ENCODE results near the gene SGO2.

SGO2 gene

GRCh38 chr2:200525882-200526651 is at the start of gene SGO2:
Gene SGO2, plus strand, starts transcription at chr2:200526207. Its CDS starts 6,769 bp downstream, at chr2:200532976.
- peak; percentile 97 for DNase-seq (ENCODE audit: low spot score)

- no peak for DNase-seq (ENCODE audit: low spot score)
Measured at GRCh38 chr2:200476836-200477235, 49.2 kb upstream of the SGO2 start.

- no peak for DNase-seq (ENCODE audit: low spot score)
Measured at GRCh38 chr2:200477667-200478131, 48.3 kb upstream of the SGO2 start.

GRCh38 chr2:200479692-200480265 is 46.2 kb upstream of the SGO2 start:
- no peak for DNase-seq (ENCODE audit: low spot score)

- DNase-seq (ENCODE audit: low spot score): no peak
Measured at GRCh38 chr2:200482194-200482593, 43.8 kb upstream of the SGO2 start.

GRCh38 chr2:200483729-200484198 is 42.2 kb upstream of the SGO2 start:
- no peak for DNase-seq (ENCODE audit: low spot score)

GRCh38 chr2:200484934-200485333 is 41.1 kb upstream of the SGO2 start:
- no peak for DNase-seq (ENCODE audit: low spot score)

- DNase-seq (ENCODE audit: low spot score): no peak
Measured at GRCh38 chr2:200486529-200486928, 39.5 kb upstream of the SGO2 start.

- no peak for DNase-seq (ENCODE audit: low spot score)
Measured at GRCh38 chr2:200488169-200488568, 37.8 kb upstream of the SGO2 start.

- no peak for DNase-seq (ENCODE audit: low spot score)
Measured at GRCh38 chr2:200490001-200490400, 36.0 kb upstream of the SGO2 start.

- DNase-seq (ENCODE audit: low spot score): no peak
Measured at GRCh38 chr2:200492656-200493055, 33.4 kb upstream of the SGO2 start.

- no peak for DNase-seq (ENCODE audit: low spot score)
Measured at GRCh38 chr2:200494048-200494447, 32.0 kb upstream of the SGO2 start.

GRCh38 chr2:200496696-200497095 is 29.3 kb upstream of the SGO2 start:
- no peak for DNase-seq (ENCODE audit: low spot score)

GRCh38 chr2:200498402-200499162 is 27.4 kb upstream of the SGO2 start:
- DNase-seq (ENCODE audit: low spot score): no peak

- no peak for DNase-seq (ENCODE audit: low spot score)
Measured at GRCh38 chr2:200502196-200502595, 23.8 kb upstream of the SGO2 start.

- no peak for DNase-seq (ENCODE audit: low spot score)
Measured at GRCh38 chr2:200506679-200507078, 19.3 kb upstream of the SGO2 start.

- DNase-seq (ENCODE audit: low spot score): no peak
Measured at GRCh38 chr2:200507179-200507578, 18.8 kb upstream of the SGO2 start.

GRCh38 chr2:200509235-200509611 is 16.8 kb upstream of the SGO2 start:
- no peak for DNase-seq (ENCODE audit: low spot score)

GRCh38 chr2:200509612-200510433 is 16.2 kb upstream of the SGO2 start, which contains the start of gene KCTD18:
Gene KCTD18, minus strand, starts transcription at chr2:200510068. Its CDS starts 3,052 bp downstream, at chr2:200507016.
- DNase-seq (ENCODE audit: low spot score): peak; percentile 81

GRCh38 chr2:200515155-200515554 is 10.9 kb upstream of the SGO2 start:
- no peak for DNase-seq (ENCODE audit: low spot score)

- no peak for DNase-seq (ENCODE audit: low spot score)
Measured at GRCh38 chr2:200523158-200523557, 2.8 kb upstream of the SGO2 start.

GRCh38 chr2:200523604-200524003 is 2.4 kb upstream of the SGO2 start:
- DNase-seq (ENCODE audit: low spot score): no peak

All from kidney capillary endothelial cell (primary cell).